ENCODE results near the gene CFAP70. TPM values are rescaled to one million over a fixed set of nuclear protein-coding genes. Genes with fewer than 3 reads are reported as not detected.
A peak's percentile ranks its signal among the peaks of the same experiment; 100 is the strongest.
"Not testable (repeated sequence)": the region's sequence is repeated elsewhere in the genome, so short reads cannot be mapped to it uniquely, and the experiment has no call there.

The CFAP70 gene
- 1 to 10 TPM in 6 of 10 donors, under 1 TPM in 4; 0.60 to 2.6 (median 1.5) TPM for polyA plus RNA-seq (ENCODE audit: insufficient read length in 10 of 10)
- long read RNA-seq, donor 1: 0 reads
- long read RNA-seq, donor 2: 0 reads
- long read RNA-seq, donor 3: 0 reads
- long read RNA-seq, donor 4: 0 reads
- long read RNA-seq, donor 5: 0 reads
- long read RNA-seq, donor 6: 0 reads
- long read RNA-seq, donor 7: 0 reads
- long read RNA-seq, donor 8: 0 reads
- long read RNA-seq, donor 9: 0 reads

DNA sequence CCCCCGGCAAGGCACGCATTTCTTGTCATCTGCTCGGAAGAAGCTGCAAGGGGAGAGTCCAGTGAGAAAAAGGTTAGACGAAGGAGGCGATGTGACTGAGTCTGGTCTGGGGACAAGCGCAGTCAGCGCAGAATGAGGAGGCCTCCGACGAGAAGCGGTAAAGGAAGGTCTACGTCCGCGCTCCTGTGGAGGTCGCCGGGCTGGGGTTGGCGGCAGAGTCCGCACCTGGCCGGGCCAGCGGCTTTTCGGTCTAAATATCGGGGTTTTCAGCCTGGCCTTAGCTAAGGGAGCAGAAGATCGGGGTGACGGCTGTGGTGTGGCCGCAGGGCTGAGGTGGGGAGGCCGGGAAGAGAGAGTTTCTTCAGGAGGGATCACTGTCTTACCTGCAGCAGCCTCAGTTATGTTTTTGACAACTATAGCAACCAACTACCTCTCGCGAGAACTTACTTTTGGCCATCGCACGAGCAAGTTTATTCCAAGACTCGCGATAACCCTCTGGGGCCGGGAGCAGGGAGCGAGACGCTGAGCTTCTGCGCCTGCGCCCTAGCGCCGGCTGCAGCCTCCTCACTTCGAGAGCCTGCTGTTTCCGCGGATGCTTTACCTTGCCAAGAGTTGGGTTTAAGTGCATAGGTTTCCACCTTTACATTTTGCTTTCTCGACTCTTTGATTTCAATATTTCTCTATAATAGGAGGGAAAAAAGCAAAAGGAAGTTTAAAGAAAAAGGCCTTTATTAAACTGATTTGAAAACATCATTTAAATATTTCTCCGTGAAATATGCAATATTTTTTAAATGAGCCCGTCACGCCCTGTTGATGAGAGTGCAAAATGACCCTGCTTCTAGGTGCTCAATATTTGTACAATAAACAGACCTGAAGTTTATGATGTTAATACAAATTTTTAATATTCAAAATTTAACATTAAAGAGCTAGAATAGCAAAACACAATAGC, at the start of gene CFAP70:
Gene CFAP70 (minus strand): TSS at position 534 of the 949 bp plus-strand sequence. CDS start 4,068 bp downstream, outside the sequence.
- peak; percentile 96 to 98 (median 98) for DNase-seq

DNA sequence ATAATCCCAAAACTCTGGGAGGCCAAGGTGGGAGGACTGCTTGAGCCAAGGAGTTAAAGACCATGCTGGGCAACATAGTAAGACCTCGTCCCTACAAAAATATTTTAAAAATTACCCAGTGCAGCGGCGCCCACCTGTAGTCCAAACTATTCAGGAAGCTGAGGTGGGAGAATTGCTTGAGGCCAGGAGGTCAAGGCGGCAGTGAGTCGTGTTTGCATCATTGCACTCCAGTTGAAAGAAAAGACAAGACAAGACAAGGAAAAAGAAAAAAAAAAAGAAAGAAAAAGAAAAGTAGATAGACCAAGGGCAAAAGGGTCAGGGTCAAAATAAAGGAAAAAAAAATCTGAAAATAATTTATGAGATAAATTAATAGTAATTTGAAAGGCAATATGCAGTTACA, 49.4 kb upstream of the CFAP70 start:
- DNase-seq: no peak

DNA sequence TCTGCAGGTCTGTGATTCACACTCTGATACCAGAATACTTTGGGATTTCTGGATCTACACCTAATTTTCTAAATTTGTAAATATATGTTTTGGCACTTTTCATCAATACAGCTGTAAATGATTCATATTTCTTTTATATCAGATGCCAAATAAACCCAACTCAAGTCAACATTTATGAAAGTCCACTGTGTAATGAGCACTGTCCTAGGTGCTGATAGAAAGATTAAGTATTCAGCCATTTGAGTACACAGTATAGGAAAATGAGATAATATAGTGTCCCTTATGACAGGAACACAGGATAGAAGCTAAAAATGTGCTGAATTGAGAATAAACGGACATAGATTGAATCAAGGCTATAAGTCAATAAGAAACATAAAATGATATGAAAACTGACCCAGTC, 48.8 kb upstream of the CFAP70 start:
- no peak for DNase-seq

DNA sequence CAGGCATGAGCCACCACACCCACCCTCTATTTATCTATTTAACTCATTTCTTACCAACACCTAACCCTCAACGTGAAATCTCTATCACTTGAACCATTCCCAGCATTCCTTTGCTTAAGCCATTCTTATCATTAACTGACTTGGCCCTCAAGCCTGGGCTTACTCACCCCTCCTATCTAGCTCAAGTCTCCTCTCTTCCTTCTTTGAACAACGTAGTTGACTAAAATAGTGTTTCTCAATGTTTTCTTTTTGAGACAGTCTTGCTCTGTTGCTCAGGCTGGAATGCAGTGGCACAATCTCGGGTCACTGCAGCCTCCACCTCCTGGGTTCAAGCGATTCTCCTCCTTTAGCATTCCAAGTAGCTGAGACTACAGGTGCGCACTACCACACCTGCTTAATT, 48.2 kb upstream of the CFAP70 start:
- DNase-seq: no peak

DNA sequence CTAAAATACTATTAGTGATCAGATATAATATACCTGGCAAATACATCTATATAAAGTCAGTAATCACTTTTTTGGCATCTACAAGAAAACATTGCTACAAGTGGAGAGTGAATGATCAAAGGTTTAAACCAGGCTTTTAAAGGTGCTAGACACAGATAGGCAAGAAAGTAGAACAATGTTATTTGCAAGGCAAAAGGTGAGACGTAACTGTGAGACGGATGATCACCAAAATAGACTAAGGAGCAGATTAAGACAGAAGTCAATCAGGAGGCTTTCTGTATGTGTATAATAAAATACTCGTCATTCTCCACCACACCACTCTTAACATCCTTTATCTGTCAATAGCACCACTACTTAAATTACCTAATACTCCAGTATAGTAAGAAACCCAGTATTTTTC, 46.9 kb upstream of the CFAP70 start:
- no peak for DNase-seq

DNA sequence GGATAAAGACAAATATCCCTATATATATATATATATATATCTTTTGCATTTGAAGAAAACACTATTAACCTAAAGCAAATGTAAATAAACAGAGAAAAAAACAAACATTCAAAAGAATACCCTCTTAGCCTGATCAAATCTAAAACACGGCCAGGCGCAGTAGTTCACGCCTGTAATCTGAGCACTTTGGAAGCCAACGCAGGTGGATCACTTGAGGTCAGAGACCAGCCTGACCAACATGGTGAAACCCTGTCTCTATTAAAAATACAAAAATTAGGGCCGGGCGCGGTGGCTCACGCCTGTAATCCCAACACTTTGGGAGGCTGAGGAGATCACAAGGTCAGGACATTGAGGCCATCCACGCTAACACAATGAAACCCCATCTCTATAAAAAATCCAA, 46.0 kb upstream of the CFAP70 start:
- DNase-seq: no peak

DNA sequence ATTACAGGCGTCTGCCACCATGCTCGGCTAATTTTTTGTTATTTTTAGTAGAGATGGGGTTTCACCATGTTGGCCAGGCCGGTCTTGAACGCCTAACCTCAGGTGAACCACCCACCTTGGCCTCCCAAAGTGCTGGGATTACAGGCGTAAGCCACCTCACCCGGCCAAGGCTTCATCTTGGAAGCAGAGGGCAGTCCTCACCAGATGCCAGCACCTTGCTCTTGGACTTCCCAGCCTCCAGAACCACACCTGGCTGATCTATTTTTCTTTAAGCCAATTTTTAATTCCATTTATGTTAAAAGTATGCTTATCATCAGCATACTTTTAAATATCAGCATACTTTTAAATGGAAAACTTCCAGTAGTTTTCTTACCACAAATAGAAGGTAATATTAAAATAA, 43.0 kb upstream of the CFAP70 start:
- no peak for DNase-seq

DNA sequence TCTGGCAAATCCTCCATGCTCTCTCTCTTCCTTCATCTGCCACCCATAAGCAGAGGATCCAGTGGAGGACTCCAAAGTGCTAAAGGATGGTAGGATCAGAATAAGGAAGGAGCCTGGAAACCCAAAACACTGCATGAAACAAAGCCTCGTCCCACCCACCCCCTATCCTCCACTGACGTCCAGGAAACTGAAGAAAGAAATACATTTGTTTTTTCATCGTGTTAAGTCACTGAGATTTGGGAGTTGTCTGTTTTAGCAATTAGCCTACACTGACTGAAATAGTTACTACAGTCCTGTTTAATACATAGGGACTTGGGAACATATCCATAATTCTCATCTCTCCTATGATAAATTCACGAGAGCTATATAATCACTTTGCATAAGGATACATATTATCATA, 40.4 kb upstream of the CFAP70 start:
- no peak for DNase-seq

DNA sequence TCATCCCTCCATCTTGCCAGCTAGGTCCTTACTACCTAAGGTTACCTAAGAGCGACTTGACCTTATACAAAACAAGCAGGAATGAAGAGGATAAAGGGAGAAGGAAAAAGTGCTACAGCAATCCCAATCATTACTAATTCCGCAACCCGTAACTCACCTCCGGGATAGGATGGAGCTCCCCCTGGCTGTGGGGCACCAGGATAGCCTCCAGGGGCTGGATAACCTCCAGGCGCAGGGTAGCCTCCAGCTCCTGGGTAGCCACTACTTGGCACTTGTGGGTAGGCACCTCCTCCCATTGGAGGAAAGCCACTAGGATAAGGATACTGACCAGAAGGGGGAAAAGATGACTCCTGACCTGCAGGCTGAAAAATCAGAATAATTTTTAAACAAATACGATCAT, 39.4 kb upstream of the CFAP70 start:
- no peak for DNase-seq

DNA sequence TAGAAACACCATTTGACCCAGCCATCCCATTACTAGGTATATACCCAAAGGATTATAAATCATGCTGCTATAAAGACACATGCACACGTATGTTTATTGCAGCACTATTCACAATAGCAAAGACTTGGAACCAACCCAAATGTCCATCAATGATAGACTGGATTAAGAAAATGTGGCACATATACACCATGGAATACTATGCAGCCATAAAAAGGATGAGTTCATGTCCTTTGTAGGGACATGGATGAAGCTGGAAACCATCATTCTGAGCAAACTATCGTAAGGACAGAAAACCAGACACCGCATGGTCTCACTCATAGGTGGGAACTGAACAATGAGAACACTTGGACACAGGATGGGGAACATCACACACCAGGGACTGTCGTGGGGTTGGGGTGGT, 35.7 kb upstream of the CFAP70 start:
- DNase-seq: not testable (repeated sequence)

DNA sequence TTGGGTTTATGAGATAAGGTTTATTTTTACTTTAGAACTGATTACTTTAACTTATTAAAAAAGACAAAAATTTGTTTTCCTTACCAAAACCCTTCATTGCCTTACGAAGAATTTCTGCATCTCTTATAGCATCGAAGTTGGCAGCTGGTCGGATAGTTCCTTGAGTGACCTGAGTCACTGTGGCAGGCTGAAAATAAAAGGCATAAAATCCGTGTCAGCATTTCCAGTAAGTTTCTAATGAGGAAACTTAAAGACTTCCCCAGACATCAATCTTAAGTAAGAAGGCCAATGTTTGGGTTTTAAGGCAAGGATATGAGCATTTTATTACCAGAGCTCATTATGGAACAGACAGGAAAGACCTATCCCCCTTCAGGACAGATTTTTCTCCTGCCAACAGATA, 29.6 kb upstream of the CFAP70 start:
- DNase-seq: no peak

DNA sequence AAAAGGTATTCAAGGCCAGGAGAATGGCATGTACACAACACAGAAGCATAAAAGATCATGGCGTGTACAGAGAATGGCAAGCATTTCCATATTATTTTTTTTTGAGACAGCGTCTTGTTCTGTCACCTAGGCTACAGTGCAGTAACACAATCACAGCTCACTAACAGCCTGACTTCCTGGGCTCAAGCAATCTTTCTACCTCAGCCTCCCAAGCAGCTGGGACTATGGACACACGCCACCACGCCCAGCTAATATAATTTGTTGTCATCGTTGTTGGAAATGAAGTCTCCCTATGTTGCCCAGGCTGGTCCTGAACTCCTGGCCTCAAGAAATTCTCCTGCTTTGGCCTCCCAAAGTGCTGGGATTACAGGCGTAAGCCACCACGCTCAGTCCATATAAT, 27.9 kb upstream of the CFAP70 start:
- DNase-seq: no peak

DNA sequence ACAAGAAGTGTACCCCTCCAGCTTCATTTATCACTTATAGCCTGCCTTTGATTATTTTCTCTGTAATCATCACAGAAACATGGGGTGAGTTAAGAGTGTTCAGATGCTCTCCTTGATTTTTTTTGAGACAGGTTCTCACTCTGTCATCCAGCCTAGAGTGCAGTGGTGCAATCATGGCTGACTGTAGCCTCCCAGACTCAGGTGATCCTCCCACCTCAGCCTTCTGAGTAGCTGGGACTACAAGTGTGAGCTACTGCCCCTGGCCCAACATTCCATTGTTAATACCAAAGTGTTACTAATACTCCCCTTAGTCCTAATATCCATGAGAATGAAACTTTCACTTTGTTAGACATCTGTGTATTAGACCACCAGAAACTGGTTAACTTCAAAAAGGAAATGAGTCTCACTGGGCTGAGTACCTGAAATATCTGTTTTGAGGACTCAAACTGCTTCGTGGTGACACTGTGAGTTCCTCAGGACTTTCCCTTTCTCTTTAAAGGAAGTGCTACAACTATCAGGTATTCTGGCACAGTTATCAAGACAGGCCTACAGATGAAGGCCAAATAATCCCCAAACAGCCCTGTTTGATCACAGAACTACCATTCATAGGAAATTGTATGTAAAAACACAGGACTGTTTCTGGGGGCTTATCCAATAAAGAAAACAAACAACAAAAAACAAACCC, 20.5 kb upstream of the CFAP70 start:
- no peak for DNase-seq

DNA sequence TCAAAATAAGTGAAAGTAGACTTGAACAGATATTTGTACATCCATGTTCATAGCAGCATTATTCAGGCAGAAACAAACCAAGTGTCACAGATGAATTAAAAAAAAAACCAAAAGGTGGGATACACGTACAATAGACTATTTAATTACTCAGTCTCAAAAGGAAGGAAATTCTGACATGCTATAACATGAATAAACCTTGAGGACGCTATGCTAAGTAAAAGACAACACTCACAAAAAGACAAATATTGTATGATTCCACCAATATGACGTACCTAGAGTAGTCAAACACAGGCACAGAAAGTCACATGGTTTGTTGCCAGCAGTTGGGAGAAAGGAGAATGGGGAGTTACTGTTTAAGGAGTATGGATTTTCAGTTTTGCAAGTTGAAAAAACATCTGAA, 18.0 kb upstream of the CFAP70 start:
- DNase-seq: no peak

DNA sequence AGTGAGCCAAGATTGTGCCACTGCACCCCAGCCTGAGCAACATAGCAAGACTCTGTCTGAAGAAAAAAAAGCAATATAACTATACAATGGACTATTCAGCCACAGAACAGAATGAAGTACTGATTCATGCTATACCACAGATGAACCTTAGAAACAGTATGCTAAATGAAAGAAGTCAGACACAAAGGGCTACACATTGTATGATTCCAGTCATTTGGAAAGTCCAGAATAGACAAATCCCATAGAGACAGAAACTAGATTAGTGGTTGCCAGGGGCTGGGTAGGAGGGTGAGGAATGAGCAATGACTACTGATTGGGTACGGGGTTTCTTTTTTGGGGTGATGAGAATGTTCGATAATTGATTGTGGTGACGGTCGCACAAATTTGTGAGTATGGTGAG, 9.6 kb upstream of the CFAP70 start:
- DNase-seq: no peak

DNA sequence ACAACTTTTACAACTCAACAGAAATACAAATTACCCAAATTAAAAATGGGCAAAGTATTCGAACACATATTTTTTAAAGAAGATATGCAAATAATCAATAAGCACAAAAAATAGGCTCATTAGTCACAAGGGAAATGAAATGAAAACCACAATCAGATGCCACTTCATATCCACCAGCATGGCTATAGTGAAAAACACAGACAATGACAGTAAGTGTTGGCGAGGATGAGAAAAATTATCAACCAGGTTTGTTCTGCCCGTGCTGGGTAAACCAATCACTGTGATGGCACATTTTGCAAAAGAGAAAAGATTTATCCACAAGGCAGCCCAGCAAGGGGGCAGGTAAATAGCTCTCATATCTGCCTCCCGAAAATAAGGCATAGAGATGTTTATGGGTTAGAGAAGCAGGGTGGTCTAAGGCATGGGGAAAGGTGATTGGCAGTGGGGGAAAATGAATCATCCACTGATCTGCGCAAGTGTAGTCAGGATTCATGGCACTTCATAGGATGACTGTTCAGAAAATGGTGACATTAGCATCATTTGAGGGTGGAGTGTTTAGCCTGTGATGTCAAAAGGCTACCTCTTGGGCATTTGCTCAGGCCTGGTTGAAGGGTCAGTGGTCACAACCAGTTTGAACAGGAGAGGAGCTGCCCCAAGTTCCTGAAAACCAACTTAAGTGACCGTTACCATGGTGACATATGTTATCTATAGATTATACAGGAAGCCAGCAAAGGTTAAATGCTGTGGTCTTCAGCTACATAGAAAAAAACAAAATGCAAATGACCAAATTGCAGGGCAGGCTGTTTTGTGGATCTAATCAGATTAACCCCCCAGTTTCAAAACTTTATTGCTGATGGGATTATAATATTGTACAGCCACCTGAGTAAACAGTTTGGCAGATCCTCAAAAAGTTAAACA, 8.0 kb upstream of the CFAP70 start:
- no peak for DNase-seq

DNA sequence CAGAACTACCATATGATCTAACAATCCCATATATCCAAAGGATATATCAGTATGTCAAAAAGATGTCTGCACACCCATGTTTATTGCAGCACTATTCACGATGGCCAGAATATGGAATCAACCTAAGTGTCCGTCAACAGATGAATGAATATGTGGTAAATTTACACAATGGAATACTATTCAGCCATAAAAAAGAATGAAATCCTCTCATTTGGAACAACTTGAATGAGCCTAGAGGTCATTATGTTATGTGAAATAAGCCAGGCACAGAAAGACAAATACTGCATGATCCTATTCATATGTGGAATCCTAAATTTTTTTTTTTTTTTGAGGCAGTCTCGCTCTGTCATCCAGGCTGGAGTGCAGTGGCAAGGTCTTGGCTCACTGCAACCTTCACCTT, 6.3 kb upstream of the CFAP70 start:
- no peak for DNase-seq

DNA sequence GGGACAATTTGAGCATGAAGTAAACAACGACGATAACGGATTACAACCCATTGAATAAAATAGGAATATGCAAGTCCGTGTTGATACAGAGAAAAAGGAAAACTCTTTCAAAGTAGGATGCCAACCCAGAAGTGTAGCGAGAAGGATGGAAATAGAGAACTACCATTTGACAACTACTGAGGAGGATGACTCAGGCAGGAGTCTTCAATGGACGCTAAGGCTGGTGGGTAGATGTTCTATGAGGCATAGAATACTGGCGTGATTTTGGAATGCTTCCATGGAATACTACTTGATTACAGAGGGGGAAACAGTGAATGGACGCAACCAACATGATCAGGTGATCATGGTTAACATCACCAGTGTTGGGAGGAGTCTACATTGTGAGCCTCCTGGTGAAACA, 828 bp upstream of the CFAP70 start:
- DNase-seq: no peak

DNA sequence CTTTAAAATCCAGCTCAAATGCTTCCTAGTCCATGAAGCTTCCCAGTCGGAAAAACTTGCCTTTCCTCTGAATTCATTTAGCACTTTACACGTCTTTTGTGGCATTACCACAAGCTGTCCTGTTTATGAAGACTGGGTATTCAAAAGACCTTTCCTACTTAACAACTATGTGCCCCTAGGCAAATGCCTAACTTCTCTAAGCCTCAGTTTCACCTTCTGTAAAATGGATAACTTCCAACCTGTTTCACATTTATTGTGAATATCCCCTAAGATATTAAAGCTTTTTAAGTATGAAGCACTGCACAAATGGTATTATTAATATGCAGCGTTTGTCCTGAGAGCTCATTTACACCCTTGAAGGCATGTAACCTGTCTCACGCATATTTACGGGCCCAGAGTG, 843 bp downstream of the CFAP70 start:
- no peak for DNase-seq

DNA sequence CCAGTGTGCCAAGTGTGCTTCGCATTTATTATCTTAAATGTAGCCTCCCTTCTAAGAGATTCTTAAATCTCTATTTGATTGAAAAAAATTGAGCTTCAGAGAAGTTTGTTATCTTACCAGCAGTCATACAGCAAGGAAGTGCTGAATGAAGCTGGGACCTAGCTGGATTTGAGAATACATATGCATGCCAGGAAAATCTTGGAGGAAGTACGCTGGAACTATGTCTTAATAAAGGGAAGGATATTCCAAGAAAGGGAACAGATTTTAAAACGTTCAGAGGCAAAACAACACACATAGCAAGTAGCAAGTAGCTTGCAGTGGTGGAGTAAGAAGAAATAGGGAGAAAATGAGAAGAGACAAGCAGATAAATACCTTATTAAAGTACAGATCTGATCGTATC, 1.5 kb downstream of the CFAP70 start:
- DNase-seq: peak in 2 of 3 donors; percentile 37 to 63

DNA sequence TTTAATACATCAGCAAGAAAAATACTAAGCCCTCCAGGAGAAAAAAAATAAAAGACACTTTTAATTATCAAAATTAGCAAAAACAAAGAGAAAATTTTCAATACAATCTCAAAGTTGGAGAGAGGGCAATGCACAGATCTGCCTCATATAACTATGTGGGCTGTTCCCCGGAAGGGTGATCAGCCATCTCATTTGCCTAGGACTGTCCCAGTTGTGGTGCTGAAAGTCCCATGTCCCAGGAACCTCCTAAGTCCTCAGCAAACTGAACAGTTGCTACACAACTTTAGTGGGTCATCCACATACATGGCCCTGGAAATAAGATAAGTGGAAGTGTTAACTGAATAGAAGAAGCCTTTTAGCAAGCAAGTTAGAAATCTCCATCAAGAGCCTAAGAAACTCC, 14.4 kb downstream of the CFAP70 start:
- no peak for DNase-seq

DNA sequence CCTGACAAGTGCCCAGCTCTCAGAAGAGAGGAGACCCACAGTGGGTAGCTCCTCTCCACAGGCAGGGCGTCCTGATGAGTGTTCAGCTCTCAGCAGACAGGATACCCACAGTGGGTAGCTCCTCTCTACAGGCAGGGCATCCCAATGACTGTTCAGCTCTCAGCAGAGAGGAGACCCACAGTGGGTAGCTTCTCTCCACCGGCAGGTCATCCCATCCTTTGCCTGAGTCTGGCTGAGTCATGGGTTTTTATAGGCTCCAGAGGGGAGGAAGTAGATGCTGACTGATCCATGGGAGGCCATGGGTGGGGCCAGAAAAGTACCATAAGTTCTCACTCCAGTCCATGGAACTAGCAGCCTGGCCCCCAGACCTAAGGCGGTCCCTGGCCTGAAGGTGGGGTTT, 18.5 kb downstream of the CFAP70 start:
- DNase-seq: no peak
